Gastrocnemius medialis (tissue), 4 donors: ENCODE results near the gene AADACL4.

ENCODE experiments used
- POLR2A ChIP-seq, 2 donors: fragments of 450-650 bp; IDR thresholded peaks; one replicate each; pipeline ENCODE4 v1.6.1; 2017; ENCODE audit warnings: antibody characterized with exemption in 2 of 2, mild to moderate bottlenecking in 2 of 2, moderate library complexity in 2 of 2
- TF ChIP-seq, protein P1 (sequence below), 5 experiments: fragments of 450-650 bp in 3 of 5; fragments of 200-600 bp in 2 of 5; sonication (generic) in 2 of 5; IDR thresholded peaks in 4 of 5; conservative IDR thresholded peaks in 1 of 5; 1 replicate in 4 of 5; 2 replicates in 1 of 5; pipeline ENCODE4 v1.5.1; 2016 to 2019; ENCODE audit warnings: antibody characterized with exemption in 5 of 5, mild to moderate bottlenecking in 3 of 5, moderate library complexity in 3 of 5

DNA sequence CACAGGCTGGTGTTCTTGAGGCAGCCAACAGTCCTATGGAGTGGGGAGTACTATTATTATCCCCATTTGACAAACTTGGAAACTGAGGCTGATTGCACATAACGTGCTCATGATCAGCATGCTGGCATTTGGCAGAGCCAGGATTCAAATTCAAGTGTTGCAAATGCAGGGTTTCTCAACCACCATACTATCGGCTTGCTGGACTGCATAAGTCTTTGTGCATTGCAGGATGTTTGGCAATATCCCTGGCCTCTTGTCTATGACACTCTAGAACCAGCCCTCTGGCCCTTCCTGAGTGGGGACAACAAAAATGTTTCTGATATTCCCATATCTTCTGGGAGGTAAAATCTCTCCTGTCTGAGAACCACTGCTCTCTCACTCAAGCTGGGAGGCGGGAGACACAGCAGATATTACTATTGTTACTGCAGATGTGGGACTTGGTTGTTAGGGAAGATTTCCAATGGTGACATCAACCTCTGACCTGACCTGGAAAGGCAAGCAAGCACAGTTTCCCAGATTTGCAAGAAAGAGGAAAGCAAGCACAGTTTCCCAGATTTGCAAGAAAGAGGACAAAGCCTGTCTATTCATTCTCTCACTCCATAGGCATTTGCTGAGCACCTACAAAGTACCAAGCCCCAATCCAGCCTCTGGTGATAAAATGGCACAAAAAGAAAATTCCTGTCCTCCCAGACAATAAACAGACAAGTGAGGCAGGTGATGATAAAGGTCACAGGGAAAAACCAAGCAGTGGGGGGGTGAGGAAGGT, 71.0 kb downstream of the AADACL4 start:
- TF ChIP-seq, protein P1, sequence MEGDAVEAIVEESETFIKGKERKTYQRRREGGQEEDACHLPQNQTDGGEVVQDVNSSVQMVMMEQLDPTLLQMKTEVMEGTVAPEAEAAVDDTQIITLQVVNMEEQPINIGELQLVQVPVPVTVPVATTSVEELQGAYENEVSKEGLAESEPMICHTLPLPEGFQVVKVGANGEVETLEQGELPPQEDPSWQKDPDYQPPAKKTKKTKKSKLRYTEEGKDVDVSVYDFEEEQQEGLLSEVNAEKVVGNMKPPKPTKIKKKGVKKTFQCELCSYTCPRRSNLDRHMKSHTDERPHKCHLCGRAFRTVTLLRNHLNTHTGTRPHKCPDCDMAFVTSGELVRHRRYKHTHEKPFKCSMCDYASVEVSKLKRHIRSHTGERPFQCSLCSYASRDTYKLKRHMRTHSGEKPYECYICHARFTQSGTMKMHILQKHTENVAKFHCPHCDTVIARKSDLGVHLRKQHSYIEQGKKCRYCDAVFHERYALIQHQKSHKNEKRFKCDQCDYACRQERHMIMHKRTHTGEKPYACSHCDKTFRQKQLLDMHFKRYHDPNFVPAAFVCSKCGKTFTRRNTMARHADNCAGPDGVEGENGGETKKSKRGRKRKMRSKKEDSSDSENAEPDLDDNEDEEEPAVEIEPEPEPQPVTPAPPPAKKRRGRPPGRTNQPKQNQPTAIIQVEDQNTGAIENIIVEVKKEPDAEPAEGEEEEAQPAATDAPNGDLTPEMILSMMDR (IDR thresholded peaks at IDR 0.05 in 4 of 5, conservative IDR thresholded peaks at IDR 0.05 in 1 of 5), result no peak
- no peak for TF ChIP-seq POLR2A (IDR thresholded peaks at IDR 0.05)
